ENCODE data around the gene SCAF1.

SCAF1 gene

DNA sequence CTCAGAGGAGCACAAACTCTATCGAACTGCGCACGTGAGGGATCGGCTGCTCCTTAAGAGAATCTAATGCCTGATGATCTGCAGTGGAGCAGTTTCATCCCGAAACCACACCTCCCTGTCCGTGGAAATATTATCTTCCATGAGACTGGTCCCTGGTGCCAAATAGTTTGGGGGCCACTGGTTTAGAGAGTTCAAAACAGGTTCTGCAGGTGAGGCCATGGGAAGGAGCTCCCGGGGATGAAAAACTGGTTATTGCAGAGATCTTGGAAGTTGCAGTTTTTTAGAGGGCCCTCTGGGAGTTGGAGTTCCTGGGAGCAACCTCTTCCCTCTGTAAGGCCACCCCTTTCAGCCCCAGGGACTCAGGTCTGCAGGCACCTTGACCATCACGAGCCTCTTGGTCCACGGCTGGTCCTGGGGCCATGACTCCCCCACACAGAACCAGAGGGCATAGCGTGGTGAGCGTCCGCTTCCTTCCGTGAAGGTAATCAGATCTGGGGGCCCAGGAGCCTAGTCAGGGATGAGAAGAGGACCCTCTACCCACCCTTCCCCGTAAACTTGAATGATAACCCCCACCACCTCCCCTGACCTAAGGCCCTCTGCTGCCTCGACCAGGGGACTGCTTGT is 18.4 kb downstream of the SCAF1 start:
- H3K4me3 ChIP-seq (ENCODE audit: control insufficient read depth, low read depth, low read length): no peak overlapping the region
- TF ChIP-seq, protein P1, sequence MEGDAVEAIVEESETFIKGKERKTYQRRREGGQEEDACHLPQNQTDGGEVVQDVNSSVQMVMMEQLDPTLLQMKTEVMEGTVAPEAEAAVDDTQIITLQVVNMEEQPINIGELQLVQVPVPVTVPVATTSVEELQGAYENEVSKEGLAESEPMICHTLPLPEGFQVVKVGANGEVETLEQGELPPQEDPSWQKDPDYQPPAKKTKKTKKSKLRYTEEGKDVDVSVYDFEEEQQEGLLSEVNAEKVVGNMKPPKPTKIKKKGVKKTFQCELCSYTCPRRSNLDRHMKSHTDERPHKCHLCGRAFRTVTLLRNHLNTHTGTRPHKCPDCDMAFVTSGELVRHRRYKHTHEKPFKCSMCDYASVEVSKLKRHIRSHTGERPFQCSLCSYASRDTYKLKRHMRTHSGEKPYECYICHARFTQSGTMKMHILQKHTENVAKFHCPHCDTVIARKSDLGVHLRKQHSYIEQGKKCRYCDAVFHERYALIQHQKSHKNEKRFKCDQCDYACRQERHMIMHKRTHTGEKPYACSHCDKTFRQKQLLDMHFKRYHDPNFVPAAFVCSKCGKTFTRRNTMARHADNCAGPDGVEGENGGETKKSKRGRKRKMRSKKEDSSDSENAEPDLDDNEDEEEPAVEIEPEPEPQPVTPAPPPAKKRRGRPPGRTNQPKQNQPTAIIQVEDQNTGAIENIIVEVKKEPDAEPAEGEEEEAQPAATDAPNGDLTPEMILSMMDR (conservative IDR thresholded peaks at IDR 0.05; ENCODE audit: control insufficient read depth, insufficient read depth, low read depth, low read length): no peak
- DNase-seq (ENCODE audit: low read depth): no peak

DNA sequence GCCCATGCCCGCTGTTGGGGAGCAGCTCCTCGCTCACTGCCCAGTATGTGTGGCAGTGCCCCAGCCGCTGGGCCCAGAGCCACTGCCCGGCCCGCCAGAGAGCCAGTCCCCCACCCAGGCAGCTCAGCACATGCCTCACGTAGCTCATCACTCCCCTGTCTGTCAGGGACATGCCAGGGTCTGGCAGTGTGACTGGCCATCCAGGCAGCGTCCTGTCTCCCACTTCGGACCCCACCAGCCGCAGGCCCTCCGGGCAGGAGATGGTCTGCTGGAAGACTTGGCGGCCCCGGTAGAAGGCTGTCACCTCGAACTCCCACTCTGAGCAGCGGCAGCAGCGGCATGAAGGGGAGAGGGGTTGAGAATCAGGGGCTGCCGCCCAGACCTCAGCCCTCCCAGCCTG is 20.0 kb downstream of the SCAF1 start:
- H3K4me3 ChIP-seq (ENCODE audit: control insufficient read depth, low read depth, low read length): no peak overlapping the region
- no peak for DNase-seq (ENCODE audit: low read depth)
- TF ChIP-seq, protein P1 (conservative IDR thresholded peaks at IDR 0.05; ENCODE audit: control insufficient read depth, insufficient read depth, low read depth, low read length): no peak

DNA sequence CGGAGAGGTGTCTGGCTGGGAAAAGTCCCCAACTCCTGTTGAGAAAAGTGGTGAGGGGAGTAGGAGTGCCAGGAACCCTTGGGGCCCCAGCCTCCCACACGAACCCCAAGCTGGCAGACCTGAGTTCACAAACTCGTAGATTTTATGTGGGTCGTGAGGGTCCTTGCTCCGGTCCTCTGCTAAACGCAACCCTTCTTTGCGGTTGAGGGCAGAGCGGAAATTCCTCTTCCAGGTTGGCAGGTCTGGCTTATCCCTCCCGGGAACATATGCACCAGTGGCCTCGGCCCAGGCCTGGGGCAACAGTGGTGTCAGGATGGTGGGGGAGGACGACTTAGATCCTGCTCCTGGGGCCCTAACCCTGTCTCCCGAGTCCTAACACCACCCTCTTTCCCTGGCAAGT is 21.2 kb downstream of the SCAF1 start:
- TF ChIP-seq, protein P1 (conservative IDR thresholded peaks at IDR 0.05; ENCODE audit: control insufficient read depth, insufficient read depth, low read depth, low read length): no peak
- no peak overlapping the region for H3K4me3 ChIP-seq (ENCODE audit: control insufficient read depth, low read depth, low read length)
- no peak for DNase-seq (ENCODE audit: low read depth)

DNA sequence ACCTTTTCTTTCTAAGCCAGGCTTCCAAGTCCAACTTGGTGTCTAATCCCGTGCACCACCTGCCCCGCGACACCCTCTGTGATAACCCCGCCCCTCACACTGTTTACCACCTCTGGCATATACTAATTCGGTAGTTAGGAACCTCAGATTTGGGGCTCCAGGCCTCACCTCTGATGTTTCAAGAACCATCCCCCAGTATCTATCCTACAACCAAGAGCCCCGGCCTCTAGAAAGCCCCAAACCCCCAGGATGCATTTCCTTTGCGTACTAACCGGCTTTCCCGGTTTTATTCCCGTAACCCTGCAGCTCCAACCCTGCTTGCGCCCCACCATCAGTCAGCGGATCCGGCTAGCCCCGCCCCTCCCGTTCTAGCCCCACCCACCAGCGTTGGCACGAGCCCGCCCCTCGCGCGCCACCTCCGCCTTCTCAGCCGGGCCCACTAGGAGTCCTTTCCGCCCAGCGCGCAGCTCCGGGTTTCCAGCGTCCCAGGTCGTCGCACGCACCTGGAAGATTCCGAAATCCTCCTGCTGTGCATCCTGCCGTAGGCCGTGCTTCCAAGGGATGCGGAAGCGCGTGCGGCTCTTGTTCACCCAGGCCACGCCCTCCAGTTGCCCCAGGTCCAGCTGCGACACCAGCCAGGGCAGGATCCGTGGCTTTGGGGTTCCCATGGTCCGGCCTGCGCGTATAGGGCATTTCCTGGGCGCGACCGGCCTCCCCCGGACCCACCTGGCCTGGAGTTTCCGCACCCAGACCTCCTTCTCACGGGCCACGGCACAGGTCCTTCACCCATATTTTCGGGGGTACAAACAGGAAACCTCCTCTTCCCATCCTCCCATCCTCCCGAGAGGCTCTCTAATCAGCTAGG is 22.4 kb downstream of the SCAF1 start:
- peak; percentile 64 for DNase-seq (ENCODE audit: low read depth)
- TF ChIP-seq, protein P1 (conservative IDR thresholded peaks at IDR 0.05; ENCODE audit: control insufficient read depth, insufficient read depth, low read depth, low read length): no peak
- H3K4me3 ChIP-seq (ENCODE audit: control insufficient read depth, low read depth, low read length): peak overlapping the region; percentile 92

DNA sequence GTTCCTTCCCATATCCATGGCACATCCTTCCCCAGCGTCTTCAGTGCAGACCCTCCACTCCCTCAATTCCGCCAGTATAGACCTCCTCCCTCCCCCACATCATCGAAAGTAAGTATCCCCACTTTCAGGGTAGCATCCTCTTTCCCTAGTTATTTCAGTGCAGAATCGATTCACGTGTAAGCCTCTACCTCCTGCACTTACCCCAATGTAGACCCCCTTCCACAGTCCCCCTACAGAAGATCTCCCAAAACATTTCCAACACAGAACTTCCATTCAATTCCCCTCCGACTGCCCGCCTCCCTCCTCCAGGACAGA is 23.0 kb downstream of the SCAF1 start:
- H3K4me3 ChIP-seq (ENCODE audit: control insufficient read depth, low read depth, low read length): peak overlapping the region; percentile 92
- no peak for DNase-seq (ENCODE audit: low read depth)
- TF ChIP-seq, protein P1 (conservative IDR thresholded peaks at IDR 0.05; ENCODE audit: control insufficient read depth, insufficient read depth, low read depth, low read length): no peak

DNA sequence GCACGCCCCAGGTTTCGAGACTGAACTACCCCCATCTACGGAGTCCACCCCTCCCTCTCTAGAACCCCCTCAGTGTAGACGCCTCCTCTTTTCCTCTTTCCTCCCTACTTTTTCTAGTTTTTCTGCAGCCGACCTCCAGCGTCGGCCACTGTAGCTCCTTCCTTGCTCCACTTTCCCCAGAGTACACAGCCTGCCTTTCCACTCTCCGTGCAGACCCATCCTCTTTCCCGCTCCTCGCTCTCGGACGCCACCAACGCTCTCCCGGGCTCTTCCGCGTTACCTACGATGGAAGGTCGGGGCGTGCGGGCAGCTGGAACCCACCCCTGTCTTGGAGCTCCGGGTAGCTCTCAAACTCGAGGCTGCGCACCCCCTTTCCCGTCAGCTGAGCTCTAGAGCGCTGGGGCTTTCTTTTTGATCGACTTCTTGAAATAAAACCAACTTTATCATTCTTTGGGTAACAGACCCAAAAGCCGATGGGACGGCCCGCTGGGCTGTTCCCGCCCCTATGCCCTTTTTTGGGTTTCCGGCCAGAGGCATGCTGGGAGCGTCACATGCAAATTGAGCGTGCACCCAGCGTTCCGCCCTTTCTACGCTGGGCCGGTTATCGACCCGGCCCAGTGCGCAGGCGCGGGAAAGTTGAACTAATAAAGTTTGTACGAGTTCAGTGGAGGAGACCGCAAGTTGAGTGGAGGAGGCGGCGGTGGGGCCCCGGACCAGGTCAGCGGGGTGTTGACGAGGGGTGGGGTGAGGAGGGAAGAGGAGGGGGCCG is 23.5 kb downstream of the SCAF1 start, which contains the start of the genes BCL2L12 and IRF3:
Gene BCL2L12 (plus strand): TSS at position 583 of the 769 bp plus-strand sequence. CDS start 760 bp downstream, outside the sequence.
Gene IRF3 (minus strand): TSS at position 507 of the 769 bp plus-strand sequence. CDS start 1,019 bp downstream, outside the sequence.
- DNase-seq (ENCODE audit: low read depth): peak; percentile 93
- TF ChIP-seq, protein P1 (conservative IDR thresholded peaks at IDR 0.05; ENCODE audit: control insufficient read depth, insufficient read depth, low read depth, low read length): no peak

More for the DNA sequence above, 23.5 kb downstream of the SCAF1 start, which contains the start of the genes BCL2L12 and IRF3:
- H3K4me3 ChIP-seq (ENCODE audit: control insufficient read depth, low read depth, low read length): peak within 1 kb of the TSS; percentile 92

Data from fibroblast of mammary gland (primary cell).